ENCODE measurements around the gene IMPA2. TPM values are rescaled to one million over a fixed set of nuclear protein-coding genes. Genes with fewer than 3 reads are reported as not detected.
A peak's percentile ranks its signal among the peaks of the same experiment; 100 is the strongest.

IMPA2 gene
- total and polyA plus RNA-seq, 8 donors: 93.5 to 286 (median 156) TPM

- peak in 3 of 6 donors; percentile 44 to 72 (median 50) for DNase-seq
- TF ChIP-seq CTCF (IDR thresholded peaks at IDR 0.05): no peak
- no peaks in the 10 kb centered on the region for H3K27me3 ChIP-seq
- no peaks in the 10 kb centered on the region for H3K9me3 ChIP-seq
- no peak for ATAC-seq
- intact Hi-C loops (cut with DNase I): no loop called here
- H3K4me1 ChIP-seq: peaks cover 26 to 36% (median 29%) of the 10 kb centered on the region in 3 donors
- 12 to 15% methylated on average over 12 of the region's 12 CpGs for WGBS, 2 donors
- no peaks in the 10 kb centered on the region for H3K36me3 ChIP-seq
- FAIRE-seq: no peak
- peak overlapping the region in 2 of 4 donors; percentile 25 to 95 for H3K27ac ChIP-seq
- peak overlapping the region; percentile 10 to 99 (median 95) for H3K4me3 ChIP-seq
Measured at GRCh38 chr18:11983592-11983991, 2.3 kb downstream of the IMPA2 start.

- intact Hi-C loops (cut with DNase I): no loop called here
- Histone ChIP-seq H3K36me3 (no peaks in the 10 kb centered on the region), H3K9me3 (no peaks in the 10 kb centered on the region), H3K27me3 (no peaks in the 10 kb centered on the region), H3K4me3 (peak overlapping the region in 3 of 4 donors; percentile 10 to 99 (median 94)), H3K27ac (peak overlapping the region in 2 of 4 donors; percentile 25 to 95), H3K4me1 (peaks cover 30 to 41% (median 34%) of the 10 kb centered on the region in 3 donors)
- no peak for ATAC-seq
- no peak for TF ChIP-seq CTCF (IDR thresholded peaks at IDR 0.05)
- DNase-seq: peak in 1 of 6 donors; percentile 36
- 39 to 42% methylated on average over 6 of the region's 6 CpGs for WGBS, 2 donors
- FAIRE-seq: no peak
Measured at GRCh38 chr18:11984091-11984490, 2.8 kb downstream of the IMPA2 start.

- H3K4me1 ChIP-seq: peaks cover 41 to 48% (median 42%) of the 10 kb centered on the region in 3 donors
- H3K9me3 ChIP-seq: no peaks in the 10 kb centered on the region
- no peaks in the 10 kb centered on the region for H3K36me3 ChIP-seq
- peak overlapping the region in 2 of 4 donors; percentile 19 to 20 for H3K4me3 ChIP-seq
- FAIRE-seq (no peak), DNase-seq (no peak), ATAC-seq (no peak)
- intact Hi-C loops (cut with DNase I): no loop called here
- TF ChIP-seq CTCF (IDR thresholded peaks at IDR 0.05): no peak
- H3K27ac ChIP-seq: peak overlapping the region in 3 of 4 donors; percentile 16 to 53 (median 50)
- WGBS, 2 donors: 24 to 33% methylated on average over 3 of the region's 3 CpGs
- H3K27me3 ChIP-seq: no peaks in the 10 kb centered on the region
Measured at GRCh38 chr18:11985586-11985985, 4.3 kb downstream of the IMPA2 start.

GRCh38 chr18:11986061-11986460 is 4.8 kb downstream of the IMPA2 start:
- ATAC-seq (no peak), FAIRE-seq (no peak)

More at GRCh38 chr18:11986061-11986460, 4.8 kb downstream of the IMPA2 start:
- H3K4me3 ChIP-seq: peak overlapping the region in 2 of 4 donors; percentile 19 to 20
- no peaks in the 10 kb centered on the region for H3K27me3 ChIP-seq
- no peak for TF ChIP-seq CTCF (IDR thresholded peaks at IDR 0.05)
- no peaks in the 10 kb centered on the region for H3K36me3 ChIP-seq
- 30 to 32% methylated on average over 9 of the region's 9 CpGs for WGBS, 2 donors
- peak overlapping the region in 3 of 4 donors; percentile 16 to 53 (median 50) for H3K27ac ChIP-seq
- peaks cover 46 to 51% (median 47%) of the 10 kb centered on the region in 3 donors for H3K4me1 ChIP-seq
- no peaks in the 10 kb centered on the region for H3K9me3 ChIP-seq
- intact Hi-C loops (cut with DNase I): no loop called here
- DNase-seq: peak in 1 of 6 donors; percentile 63
